SK-N-MC (cell line): ENCODE measurements around the gene HEMGN.

Experiments
- DNase-seq: peaks from one replicate; pipeline ENCODE4 v3.0.0-alpha.2; 2011; ENCODE audit warnings: low read depth, low spot score
- H3K27ac ChIP-seq: fragments of 200-600 bp; sonication (generic); 2 replicates; pipeline ENCODE4 v1.5.1; 2016; ENCODE audit warnings: mixed run types
- H3K36me3 ChIP-seq: fragments of 200-600 bp; sonication (generic); 2 replicates; pipeline ENCODE4 v1.6.1; 2017; ENCODE audit warnings: antibody characterized with exemption, low read length, mixed read lengths; ENCODE audit not compliant: insufficient read depth
- H3K4me3 ChIP-seq: fragments of 200-600 bp; sonication (generic); 2 replicates; pipeline ENCODE4 v1.5.1; 2016
- H3K9ac ChIP-seq: fragments of 200-600 bp; sonication (generic); 2 replicates; pipeline ENCODE4 v1.8.0; 2017; ENCODE audit warnings: mixed run types, mixed read lengths; ENCODE audit not compliant: insufficient read length
- H3K9me3 ChIP-seq: fragments of 200-600 bp; sonication (generic); 2 replicates; pipeline ENCODE4 v1.6.1; 2017; ENCODE audit warnings: low read depth, mild to moderate bottlenecking, antibody characterized with exemption, low read length, moderate library complexity, mixed read lengths
- EZH2 ChIP-seq: fragments of 200-600 bp; sonication (generic); IDR thresholded peaks from one replicate; pipeline ENCODE4 v1.6.1; 2017; ENCODE audit warnings: antibody characterized with exemption
- FOXP2 ChIP-seq: optimal IDR thresholded peaks from 2 replicates; pipeline ENCODE3; 2011; ENCODE audit warnings: mild to moderate bottlenecking, moderate library complexity; ENCODE audit not compliant: insufficient read depth; ENCODE audit errors: extremely low read length, control extremely low read depth
- POLR2AphosphoS5 ChIP-seq: IDR thresholded peaks from 2 replicates; pipeline ENCODE4 v1.6.1; 2012; ENCODE audit warnings: mild to moderate bottlenecking, low read depth, low read length, borderline replicate concordance

The HEMGN gene

GRCh38 chr9:97938081-97938644, at the start of gene HEMGN:
Gene HEMGN (minus strand): TSS chr9:97938172. CDS start chr9:97938136, 36 bp downstream.
- Histone ChIP-seq H3K36me3 (no peaks in the 10 kb centered on the region), H3K9me3 (no peaks in the 10 kb centered on the region), H3K27ac (no peak within 1 kb of the TSS), H3K4me3 (no peak within 1 kb of the TSS), H3K9ac (no peak within 1 kb of the TSS)
- no peak for TF ChIP-seq POLR2AphosphoS5
- no peak for TF ChIP-seq EZH2
- TF ChIP-seq FOXP2: no peak
- DNase-seq: no peak

GRCh38 chr9:97987487-97987886, 49.5 kb upstream of the HEMGN start:
- H3K4me3 ChIP-seq: peak overlapping the region; percentile 33; the same call in 1 of the 2 replicates
- H3K9ac ChIP-seq: peak overlapping the region; percentile 51
- DNase-seq: no peak
- no peaks in the 10 kb centered on the region for H3K9me3 ChIP-seq
- H3K36me3 ChIP-seq: peaks cover 13% of the 10 kb centered on the region; the same call in 1 of the 2 replicates
- no peak for TF ChIP-seq POLR2AphosphoS5
- no peak for TF ChIP-seq FOXP2
- no peak for TF ChIP-seq EZH2
- H3K27ac ChIP-seq: peak overlapping the region; percentile 31; the same call in 1 of the 2 replicates

GRCh38 chr9:97985058-97985861, 47.3 kb upstream of the HEMGN start:
- DNase-seq: no peak
- Histone ChIP-seq H3K36me3 (peaks cover 13% of the 10 kb centered on the region; the same call in 1 of the 2 replicates), H3K27ac (peak overlapping the region; percentile 98), H3K9me3 (no peaks in the 10 kb centered on the region), H3K9ac (peak overlapping the region; percentile 100), H3K4me3 (peak overlapping the region; percentile 94)
- TF ChIP-seq POLR2AphosphoS5 (no peak), EZH2 (no peak), FOXP2 (no peak)

GRCh38 chr9:97984188-97985057, 46.5 kb upstream of the HEMGN start:
- Histone ChIP-seq H3K9me3 (no peaks in the 10 kb centered on the region), H3K9ac (peak overlapping the region; percentile 100), H3K27ac (peak overlapping the region; percentile 98), H3K4me3 (peak overlapping the region; percentile 94), H3K36me3 (peaks cover 13% of the 10 kb centered on the region; the same call in 1 of the 2 replicates)
- no peak for DNase-seq
- no peak for TF ChIP-seq FOXP2

- H3K27ac ChIP-seq: peak overlapping the region; percentile 98
Observed at GRCh38 chr9:97983589-97984187, 45.7 kb upstream of the HEMGN start.

GRCh38 chr9:97982683-97983588, 45.0 kb upstream of the HEMGN start, which contains the start of gene ANP32B:
Gene ANP32B (plus strand): TSS chr9:97983341. CDS start chr9:97983556, 215 bp downstream.
- peak within 1 kb of the TSS; percentile 94 for H3K4me3 ChIP-seq
- peaks cover 9% of the 10 kb centered on the region; the same call in 1 of the 2 replicates for H3K36me3 ChIP-seq
- no peaks in the 10 kb centered on the region for H3K9me3 ChIP-seq
- H3K27ac ChIP-seq: peak within 1 kb of the TSS; percentile 98
- TF ChIP-seq FOXP2 (peak; percentile 26), POLR2AphosphoS5 (peak; percentile 84), EZH2 (no peak)
- DNase-seq: peak; percentile 50
- H3K9ac ChIP-seq: peak within 1 kb of the TSS; percentile 100

More at GRCh38 chr9:97983589-97984187, 45.7 kb upstream of the HEMGN start:
- Histone ChIP-seq H3K9ac (peak overlapping the region; percentile 100), H3K36me3 (peaks cover 13% of the 10 kb centered on the region; the same call in 1 of the 2 replicates), H3K9me3 (no peaks in the 10 kb centered on the region), H3K4me3 (peak overlapping the region; percentile 94)
- TF ChIP-seq POLR2AphosphoS5: no peak; the same call in 1 of the 2 replicates
- no peak for TF ChIP-seq EZH2
- TF ChIP-seq FOXP2: no peak
- DNase-seq: no peak
